CD14-positive monocyte (primary cell): ENCODE results near the gene AGAP1. TPM values are rescaled to one million over a fixed set of nuclear protein-coding genes. Genes with fewer than 3 reads are reported as not detected.

Experiments
- DNase-seq, 3 donors: peaks; one replicate each; pipeline ENCODE4 v3.0.0-alpha.2; 2011 to 2022
- H2AFZ ChIP-seq: 2 replicates; pipeline ENCODE4 v1.6.0; 2012; ENCODE audit warnings: mild to moderate bottlenecking, low read depth, low read length, inconsistent platforms; ENCODE audit not compliant: insufficient read depth, poor library complexity, severe bottlenecking
- H3K27ac ChIP-seq, 2 donors: 1 replicate in 1 of 2; 2 replicates in 1 of 2; pipeline ENCODE4 v1.5.1; 2012 to 2013; ENCODE audit warnings: low read length in 2 of 2, control low read depth in 1 of 2, inconsistent platforms in 1 of 2, low read depth in 1 of 2, mild to moderate bottlenecking in 1 of 2
- H3K27me3 ChIP-seq, 2 donors: one replicate each; pipeline versions ENCODE4 v1.6.0 to v1.6.1; 2011 to 2013; ENCODE audit warnings: low read length in 2 of 2; ENCODE audit not compliant: control insufficient read depth in 2 of 2, insufficient read depth in 2 of 2
- H3K36me3 ChIP-seq, 2 donors: replicated peaks in 1 of 2; 1 replicate in 1 of 2; 2 replicates in 1 of 2; pipeline versions ENCODE4 v1.5.1 to v1.6.1; 2012 to 2013; ENCODE audit warnings: low read length in 2 of 2, control low read depth in 1 of 2, inconsistent platforms in 1 of 2, mild to moderate bottlenecking in 1 of 2; ENCODE audit not compliant: insufficient read depth in 2 of 2, control insufficient read depth in 1 of 2
- H3K4me1 ChIP-seq, 2 donors: 1 replicate in 1 of 2; 2 replicates in 1 of 2; pipeline versions ENCODE4 v1.5.1 to v1.6.1; 2012 to 2013; ENCODE audit warnings: low read length in 2 of 2, control low read depth in 1 of 2, inconsistent platforms in 1 of 2, mild to moderate bottlenecking in 1 of 2, moderate library complexity in 1 of 2; ENCODE audit not compliant: insufficient read depth in 2 of 2, control insufficient read depth in 1 of 2
- H3K4me2 ChIP-seq: replicated peaks from 2 replicates; pipeline ENCODE3; 2012; ENCODE audit warnings: low read length, moderate library complexity, mild to moderate bottlenecking; ENCODE audit not compliant: poor library complexity, severe bottlenecking; ENCODE audit errors: extremely low read depth
- H3K4me3 ChIP-seq, 3 experiments: fragments of 200-600 bp in 1 of 3; sonication (generic) in 1 of 3; replicated peaks in 1 of 3; 1 replicate in 2 of 3; 2 replicates in 1 of 3; pipeline ENCODE4 v1.5.1; 2011 to 2013; ENCODE audit warnings: low read length in 3 of 3, mild to moderate bottlenecking in 3 of 3, control low read depth in 2 of 3, low read depth in 2 of 3, inconsistent platforms in 1 of 3, moderate library complexity in 1 of 3
- H3K79me2 ChIP-seq: 2 replicates; pipeline ENCODE4 v1.6.0; 2012; ENCODE audit warnings: mild to moderate bottlenecking, control low read depth, inconsistent platforms, low read length, moderate library complexity; ENCODE audit not compliant: insufficient read depth
- H3K9ac ChIP-seq: 2 replicates; pipeline ENCODE4 v1.6.0; 2017; ENCODE audit warnings: low read length, mild to moderate bottlenecking; ENCODE audit not compliant: insufficient read depth, poor library complexity, severe bottlenecking
- H3K9me3 ChIP-seq, 2 donors: replicated peaks in 1 of 2; 1 replicate in 1 of 2; 2 replicates in 1 of 2; pipeline versions ENCODE4 v1.5.1 to v1.6.1; 2012 to 2013; ENCODE audit warnings: low read length in 2 of 2, control low read depth in 1 of 2; ENCODE audit not compliant: control insufficient read depth in 1 of 2, insufficient read depth in 1 of 2
- H4K20me1 ChIP-seq: 2 replicates; pipeline ENCODE4 v1.6.0; 2012; ENCODE audit warnings: mild to moderate bottlenecking, low read length, control low read depth, moderate library complexity; ENCODE audit not compliant: insufficient read depth
- H3K27ac Mint-ChIP-seq, 7 donors: one replicate each; pipeline ENCODE4 v1.8.0; 2020; ENCODE audit warnings: mild to moderate bottlenecking in 7 of 7, mixed read lengths in 7 of 7, moderate library complexity in 6 of 7, inconsistent platforms in 2 of 7
- H3K27me3 Mint-ChIP-seq, 3 donors: one replicate each; pipeline ENCODE4 v1.8.0; 2021 to 2022; ENCODE audit warnings: low read depth in 3 of 3, mild to moderate bottlenecking in 3 of 3, mixed read lengths in 3 of 3, moderate library complexity in 3 of 3, inconsistent platforms in 1 of 3
- H3K36me3 Mint-ChIP-seq, 2 donors: one replicate each; pipeline ENCODE4 v1.8.0; 2020; ENCODE audit warnings: mixed read lengths in 2 of 2, inconsistent platforms in 1 of 2, mild to moderate bottlenecking in 1 of 2
- H3K4me1 Mint-ChIP-seq: one replicate; pipeline ENCODE4 v1.8.0; 2020; ENCODE audit warnings: mild to moderate bottlenecking, mixed read lengths
- H3K4me3 Mint-ChIP-seq, 2 donors: one replicate each; pipeline ENCODE4 v1.8.0; 2020; ENCODE audit warnings: mild to moderate bottlenecking in 2 of 2, mixed read lengths in 2 of 2, moderate library complexity in 1 of 2
- H3K9me3 Mint-ChIP-seq, 7 donors: one replicate each; pipeline ENCODE4 v1.8.0; 2020 to 2022; ENCODE audit warnings: mixed read lengths in 7 of 7, mild to moderate bottlenecking in 6 of 7, moderate library complexity in 6 of 7, inconsistent platforms in 2 of 7
- WGBS: methylation state at CpG from one replicate; pipeline ENCODE4 v1.1.5; 2013; ENCODE audit warnings: missing lambda C conversion rate; ENCODE audit not compliant: insufficient coverage; 5-methylcytosine and 5-hydroxymethylcytosine counted together
- intact Hi-C, 2 donors: fragments of 100-400 bp; cut with micrococcal nuclease; formaldehyde crosslinking; loops; one replicate each; pipeline versions ENCODE4 v1.15.0 to v1.15.1; 2023
- polyA plus RNA-seq, 3 donors: library from polyadenylated mRNA; depleted of rRNA in 1 of 3; unstranded in 2 of 3; stranded (reverse) in 1 of 3; fragments of 300-500 nt in 2 of 3; fragments of >200 nt in 1 of 3; fragmentation: Illumina TruSeq in 2 of 3; gene quantifications; 1 replicate in 2 of 3; 2 replicates in 1 of 3; pipeline ENCODE4 v1.2.3, GENCODE V29; 2012 to 2021
- TF ChIP-seq, protein P1 (sequence below): fragments of 200-600 bp; IDR thresholded peaks from one replicate; pipeline ENCODE4 v1.8.0; 2022; ENCODE audit warnings: antibody characterized with exemption, mild to moderate bottlenecking

AGAP1 gene
- polyA plus RNA-seq, 3 donors, result 0.12 TPM; not detected in 2

DNA sequence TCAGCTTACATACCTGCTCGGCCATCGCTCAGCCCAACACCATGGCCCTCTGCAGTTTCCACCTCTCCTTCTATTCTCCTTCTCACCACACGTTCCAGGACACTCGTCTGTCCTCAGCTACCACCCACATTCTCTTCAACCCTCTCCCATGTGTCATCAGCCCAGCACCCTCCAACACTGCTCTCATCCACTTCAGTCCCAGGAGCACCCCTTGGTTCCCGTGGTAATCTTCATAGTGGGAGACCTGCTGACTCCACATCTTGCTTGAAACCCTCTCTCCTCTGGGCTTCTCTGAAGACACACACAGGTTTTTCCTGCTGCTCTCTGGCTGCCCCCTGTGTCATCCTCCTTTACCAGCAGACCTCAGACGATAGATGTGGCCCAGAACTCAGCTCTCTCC lies 445.6 kb downstream of the AGAP1 start:
- H3K9me3 Mint-ChIP-seq, result peaks cover 0 to 9% (median 2%) of the 10 kb centered on the region in 7 donors
- H3K27me3 ChIP-seq, result no peaks in the 10 kb centered on the region
- TF ChIP-seq, protein P1, sequence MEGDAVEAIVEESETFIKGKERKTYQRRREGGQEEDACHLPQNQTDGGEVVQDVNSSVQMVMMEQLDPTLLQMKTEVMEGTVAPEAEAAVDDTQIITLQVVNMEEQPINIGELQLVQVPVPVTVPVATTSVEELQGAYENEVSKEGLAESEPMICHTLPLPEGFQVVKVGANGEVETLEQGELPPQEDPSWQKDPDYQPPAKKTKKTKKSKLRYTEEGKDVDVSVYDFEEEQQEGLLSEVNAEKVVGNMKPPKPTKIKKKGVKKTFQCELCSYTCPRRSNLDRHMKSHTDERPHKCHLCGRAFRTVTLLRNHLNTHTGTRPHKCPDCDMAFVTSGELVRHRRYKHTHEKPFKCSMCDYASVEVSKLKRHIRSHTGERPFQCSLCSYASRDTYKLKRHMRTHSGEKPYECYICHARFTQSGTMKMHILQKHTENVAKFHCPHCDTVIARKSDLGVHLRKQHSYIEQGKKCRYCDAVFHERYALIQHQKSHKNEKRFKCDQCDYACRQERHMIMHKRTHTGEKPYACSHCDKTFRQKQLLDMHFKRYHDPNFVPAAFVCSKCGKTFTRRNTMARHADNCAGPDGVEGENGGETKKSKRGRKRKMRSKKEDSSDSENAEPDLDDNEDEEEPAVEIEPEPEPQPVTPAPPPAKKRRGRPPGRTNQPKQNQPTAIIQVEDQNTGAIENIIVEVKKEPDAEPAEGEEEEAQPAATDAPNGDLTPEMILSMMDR, result no peak
- H3K4me2 ChIP-seq, result no peak overlapping the region
- intact Hi-C loops, result no loop called here
- no peak overlapping the region for H2AFZ ChIP-seq
- H3K27me3 Mint-ChIP-seq, result peaks cover 0 to 11% (median 7%) of the 10 kb centered on the region in 3 donors
- no peaks in the 10 kb centered on the region for H3K4me1 Mint-ChIP-seq
- no peak overlapping the region for H3K9ac ChIP-seq
- no peak overlapping the region for H3K27ac ChIP-seq
- H3K4me1 ChIP-seq, result no peaks in the 10 kb centered on the region
- WGBS, result 91% methylated on average over 6 of the region's 6 CpGs
- no peak overlapping the region for H3K4me3 Mint-ChIP-seq
- no peaks in the 10 kb centered on the region for H3K36me3 ChIP-seq
- no peaks in the 10 kb centered on the region for H3K36me3 Mint-ChIP-seq
- H4K20me1 ChIP-seq, result no peaks in the 10 kb centered on the region
- H3K27ac Mint-ChIP-seq, result no peak overlapping the region
- peaks cover 0 to 2% of the 10 kb centered on the region in 2 donors for H3K9me3 ChIP-seq
- no peak for DNase-seq
- no peaks in the 10 kb centered on the region for H3K79me2 ChIP-seq
- H3K4me3 ChIP-seq, result no peak overlapping the region

DNA sequence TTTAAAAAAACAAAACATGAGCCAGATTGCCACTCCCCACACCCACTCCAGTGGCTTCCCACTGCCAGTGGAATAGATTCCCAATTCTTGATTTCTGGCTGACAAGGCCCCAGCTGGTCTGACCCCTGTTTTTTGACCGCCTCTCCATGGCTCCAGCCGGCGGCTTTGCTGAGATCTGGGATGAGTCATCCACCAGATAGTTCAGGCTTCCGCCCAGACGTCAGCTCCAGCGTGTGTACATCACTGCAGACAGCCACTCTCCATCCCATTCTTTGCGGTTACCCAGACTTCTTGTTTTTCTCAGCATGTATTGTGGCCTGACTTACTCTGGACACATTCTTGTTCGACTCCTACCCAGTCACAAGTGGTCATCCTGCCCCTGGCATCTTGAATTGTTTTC lies 446.5 kb downstream of the AGAP1 start:
- Histone ChIP-seq H3K4me1 (no peaks in the 10 kb centered on the region), H3K27ac (no peak overlapping the region), H3K4me3 (no peak overlapping the region), H4K20me1 (no peaks in the 10 kb centered on the region), H3K9me3 (peaks cover 0 to 2% of the 10 kb centered on the region in 2 donors), H3K36me3 (no peaks in the 10 kb centered on the region), H3K4me2 (no peak overlapping the region), H3K27me3 (no peaks in the 10 kb centered on the region), H3K9ac (no peak overlapping the region), H2AFZ (no peak overlapping the region), H3K79me2 (no peaks in the 10 kb centered on the region)
- intact Hi-C loops, result no loop called here
- 86% methylated on average over 8 of the region's 8 CpGs for WGBS
- no peak for DNase-seq
- TF ChIP-seq, protein P1, result no peak
- H3K4me3 Mint-ChIP-seq, result no peak overlapping the region
- H3K9me3 Mint-ChIP-seq, result peaks cover 0 to 9% (median 2%) of the 10 kb centered on the region in 7 donors
- H3K27me3 Mint-ChIP-seq, result peaks cover 0 to 11% (median 7%) of the 10 kb centered on the region in 3 donors
- no peaks in the 10 kb centered on the region for H3K36me3 Mint-ChIP-seq
- H3K4me1 Mint-ChIP-seq, result no peaks in the 10 kb centered on the region
- H3K27ac Mint-ChIP-seq, result no peak overlapping the region
